Mucosa of descending colon (tissue), 3 donors: ENCODE results near the gene SUFU. TPM values are rescaled to one million over a fixed set of nuclear protein-coding genes. Genes with fewer than 3 reads are reported as not detected.
"Not testable (repeated sequence)": the region's sequence is repeated elsewhere in the genome, so short reads cannot be mapped to it uniquely, and the experiment has no call there.

ENCODE experiments used
- ATAC-seq: fragments of 200-7000 bp; cut with Tn5 transposase; one replicate; pipeline ENCODE4 v1.9.1; 2020; ENCODE audit warnings: mild to moderate bottlenecking, moderate library complexity
- DNase-seq, 3 donors: peaks; one replicate each; pipeline ENCODE4 v3.0.0-alpha.2; 2020
- H3K36me3 ChIP-seq: fragments of 200-600 bp; one replicate; pipeline ENCODE4 v1.8.0; 2021; ENCODE audit warnings: low read depth, mild to moderate bottlenecking
- H3K4me1 ChIP-seq: fragments of 200-600 bp; one replicate; pipeline ENCODE4 v1.8.0; 2021; ENCODE audit warnings: low read depth, mild to moderate bottlenecking
- H3K4me3 ChIP-seq: fragments of 200-600 bp; one replicate; pipeline ENCODE4 v1.8.0; 2021; ENCODE audit warnings: mild to moderate bottlenecking
- H3K9me3 ChIP-seq: fragments of 200-600 bp; one replicate; pipeline ENCODE4 v1.8.0; 2021; ENCODE audit warnings: mild to moderate bottlenecking
- intact Hi-C, 2 donors: fragments of 100-400 bp; cut with DNase I in 1 of 2; cut with micrococcal nuclease in 1 of 2; formaldehyde crosslinking; loops; one replicate each; pipeline versions ENCODE4 v1.11.0 to v1.11.1; 2022; cut with DNase I, micrococcal nuclease
- total RNA-seq, 3 donors: library from RNA; stranded (reverse); fragmentation: NEBNext Ultra II Directional in 2 of 3; extraction: Animal tissue kit (Norgen Biotek cat#: 25700) in 2 of 3; gene quantifications; one replicate each; pipeline versions ENCODE4 v1.2.1 to v1.2.4, GENCODE V29; 2021 to 2023
- TF ChIP-seq, protein P1 (sequence below): fragments of 200-600 bp; IDR thresholded peaks from one replicate; pipeline ENCODE4 v1.8.0; 2022; ENCODE audit warnings: antibody characterized with exemption, mild to moderate bottlenecking
- donor health status: DM: no; HTN: no; CAD: no; lungs with moderate emphysema.
- donor health status: DM: no; HTN: no; CAD: no.
- donor health status: DM: no; HTN: yes; CAD: no.

Gene SUFU
- total RNA-seq, 3 donors from 2014 or later = 9.0 to 13.9 (median 9.5) TPM

DNA sequence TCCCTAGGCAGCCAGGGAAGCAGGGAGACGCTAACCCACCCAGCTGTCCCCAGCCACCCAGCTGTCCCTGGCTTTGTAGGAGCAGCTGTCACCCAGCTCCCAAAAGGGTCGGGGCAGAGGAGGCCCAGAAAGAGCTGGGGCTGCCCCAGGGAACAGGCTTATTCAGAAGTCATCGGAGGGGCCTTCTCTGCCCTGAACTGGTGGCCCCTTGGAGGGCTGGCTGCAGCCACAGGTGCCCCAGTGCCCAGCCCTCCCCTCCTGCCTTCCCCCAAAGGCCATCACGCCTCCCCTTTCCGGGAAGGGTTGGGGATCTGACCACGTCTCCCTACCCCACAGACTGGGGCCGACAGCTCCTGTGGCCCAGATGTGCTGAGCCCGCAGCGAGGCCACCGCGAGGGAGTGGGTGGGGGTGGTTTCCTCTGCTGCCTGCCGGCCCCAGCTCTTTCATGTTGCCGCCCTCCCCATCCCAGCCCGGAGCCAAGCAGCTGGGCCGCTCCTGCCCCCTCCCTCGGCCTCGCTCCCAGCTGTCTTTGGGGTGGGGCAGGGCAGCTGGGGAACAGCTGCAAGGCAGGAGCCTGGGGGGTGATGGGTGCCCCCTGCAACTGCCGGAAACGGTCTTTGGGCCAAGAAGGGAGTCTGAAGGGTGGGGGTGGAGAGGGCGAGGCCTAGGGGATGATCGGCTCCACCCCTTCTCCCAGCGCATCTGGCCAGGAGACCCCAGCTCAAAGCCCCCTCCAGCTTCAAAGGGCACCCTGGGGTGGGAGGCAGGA, 157.3 kb downstream of the SUFU start:
- DNase-seq (peak; percentile 82 to 90 (median 86)), ATAC-seq (peak; percentile 75)
- Histone ChIP-seq H3K4me3 (no peak overlapping the region), H3K4me1 (peaks cover 32% of the 10 kb centered on the region), H3K9me3 (no peaks in the 10 kb centered on the region), H3K36me3 (no peaks in the 10 kb centered on the region)
- intact Hi-C loops = no loop called here
- TF ChIP-seq, protein P1, sequence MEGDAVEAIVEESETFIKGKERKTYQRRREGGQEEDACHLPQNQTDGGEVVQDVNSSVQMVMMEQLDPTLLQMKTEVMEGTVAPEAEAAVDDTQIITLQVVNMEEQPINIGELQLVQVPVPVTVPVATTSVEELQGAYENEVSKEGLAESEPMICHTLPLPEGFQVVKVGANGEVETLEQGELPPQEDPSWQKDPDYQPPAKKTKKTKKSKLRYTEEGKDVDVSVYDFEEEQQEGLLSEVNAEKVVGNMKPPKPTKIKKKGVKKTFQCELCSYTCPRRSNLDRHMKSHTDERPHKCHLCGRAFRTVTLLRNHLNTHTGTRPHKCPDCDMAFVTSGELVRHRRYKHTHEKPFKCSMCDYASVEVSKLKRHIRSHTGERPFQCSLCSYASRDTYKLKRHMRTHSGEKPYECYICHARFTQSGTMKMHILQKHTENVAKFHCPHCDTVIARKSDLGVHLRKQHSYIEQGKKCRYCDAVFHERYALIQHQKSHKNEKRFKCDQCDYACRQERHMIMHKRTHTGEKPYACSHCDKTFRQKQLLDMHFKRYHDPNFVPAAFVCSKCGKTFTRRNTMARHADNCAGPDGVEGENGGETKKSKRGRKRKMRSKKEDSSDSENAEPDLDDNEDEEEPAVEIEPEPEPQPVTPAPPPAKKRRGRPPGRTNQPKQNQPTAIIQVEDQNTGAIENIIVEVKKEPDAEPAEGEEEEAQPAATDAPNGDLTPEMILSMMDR = no peak

DNA sequence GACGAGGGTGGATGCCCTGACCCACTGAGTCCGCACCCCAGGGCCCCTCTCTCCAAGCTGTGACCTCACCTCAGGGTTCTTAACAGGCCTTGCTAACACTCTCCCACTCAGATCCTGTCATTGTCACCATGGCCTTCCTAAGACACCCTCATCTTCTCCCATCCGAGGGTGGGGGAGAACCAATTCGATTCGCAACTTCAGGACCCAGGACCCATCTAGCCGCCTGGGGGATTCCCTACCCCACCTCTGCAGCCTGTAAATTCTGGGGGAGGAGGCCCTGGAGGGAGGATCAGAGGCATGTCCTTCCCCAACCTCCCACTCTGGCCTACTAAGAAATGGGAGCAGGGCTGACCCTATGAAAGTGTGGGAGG, 157.9 kb downstream of the SUFU start:
- H3K4me1 ChIP-seq = peaks cover 32% of the 10 kb centered on the region
- DNase-seq (no peak), ATAC-seq (peak; percentile 1)
- TF ChIP-seq, protein P1 = no peak
- no peaks in the 10 kb centered on the region for H3K36me3 ChIP-seq
- H3K9me3 ChIP-seq = no peaks in the 10 kb centered on the region
- intact Hi-C loops = no loop called here
- H3K4me3 ChIP-seq = no peak overlapping the region

DNA sequence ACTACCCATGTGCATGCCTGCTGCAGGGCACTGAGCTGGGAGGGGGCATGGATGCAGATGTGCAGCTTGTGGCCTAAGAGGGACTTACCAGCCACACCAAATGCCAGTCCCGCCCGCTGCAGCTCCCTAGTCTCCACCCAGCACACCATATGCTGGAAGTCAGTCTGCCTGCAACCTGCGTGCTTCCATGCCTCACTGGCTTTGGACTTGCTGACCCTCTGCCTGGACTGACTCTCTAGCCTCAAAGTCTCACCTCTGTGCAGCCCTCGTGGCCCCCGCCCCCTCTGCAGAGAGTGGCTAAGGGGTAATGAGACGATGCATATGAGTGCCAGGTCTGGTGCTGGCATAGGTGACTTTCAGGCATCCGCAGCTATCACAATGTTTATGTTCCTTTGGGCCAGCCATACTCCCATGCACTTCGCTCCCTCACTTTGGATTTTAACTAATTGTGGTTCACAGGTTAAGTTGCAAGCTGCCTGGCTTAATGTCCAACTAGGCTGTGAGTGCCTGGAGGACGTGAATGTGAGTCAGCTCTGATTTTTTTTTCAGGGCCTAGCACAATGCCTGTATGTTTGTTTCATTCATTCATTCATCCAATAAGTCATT, 162.2 kb downstream of the SUFU start:
- TF ChIP-seq, protein P1 = no peak
- no peaks in the 10 kb centered on the region for H3K36me3 ChIP-seq
- no peaks in the 10 kb centered on the region for H3K9me3 ChIP-seq
- no peak overlapping the region for H3K4me3 ChIP-seq
- intact Hi-C loops = no loop called here
- no peak for ATAC-seq
- H3K4me1 ChIP-seq = peaks cover 8% of the 10 kb centered on the region
- DNase-seq = peak in 1 of 3 donors; percentile 58

DNA sequence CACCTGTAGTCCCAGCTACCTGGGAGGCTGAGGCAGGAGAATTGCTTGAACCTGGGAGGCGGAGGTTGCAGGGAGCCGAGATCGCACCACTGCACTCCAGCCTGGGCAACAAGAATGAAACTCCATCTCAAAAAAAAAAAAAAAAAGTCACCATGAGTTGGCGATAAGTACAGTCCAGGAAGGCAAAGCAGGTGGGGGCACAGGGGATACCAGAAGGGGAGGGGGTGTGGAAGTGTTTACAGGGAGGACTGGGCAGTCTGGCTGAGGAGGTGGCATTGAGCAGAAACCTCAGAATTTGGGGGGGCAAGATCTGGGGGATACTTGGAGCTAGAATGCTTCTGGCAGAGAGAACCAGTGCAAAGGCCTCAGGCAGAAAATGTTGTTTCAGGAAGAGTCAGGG, 163.6 kb downstream of the SUFU start:
- H3K36me3 ChIP-seq, H3K4me1 ChIP-seq, DNase-seq, H3K9me3 ChIP-seq, H3K4me3 ChIP-seq, ATAC-seq, intact Hi-C loops: not testable (repeated sequence)

DNA sequence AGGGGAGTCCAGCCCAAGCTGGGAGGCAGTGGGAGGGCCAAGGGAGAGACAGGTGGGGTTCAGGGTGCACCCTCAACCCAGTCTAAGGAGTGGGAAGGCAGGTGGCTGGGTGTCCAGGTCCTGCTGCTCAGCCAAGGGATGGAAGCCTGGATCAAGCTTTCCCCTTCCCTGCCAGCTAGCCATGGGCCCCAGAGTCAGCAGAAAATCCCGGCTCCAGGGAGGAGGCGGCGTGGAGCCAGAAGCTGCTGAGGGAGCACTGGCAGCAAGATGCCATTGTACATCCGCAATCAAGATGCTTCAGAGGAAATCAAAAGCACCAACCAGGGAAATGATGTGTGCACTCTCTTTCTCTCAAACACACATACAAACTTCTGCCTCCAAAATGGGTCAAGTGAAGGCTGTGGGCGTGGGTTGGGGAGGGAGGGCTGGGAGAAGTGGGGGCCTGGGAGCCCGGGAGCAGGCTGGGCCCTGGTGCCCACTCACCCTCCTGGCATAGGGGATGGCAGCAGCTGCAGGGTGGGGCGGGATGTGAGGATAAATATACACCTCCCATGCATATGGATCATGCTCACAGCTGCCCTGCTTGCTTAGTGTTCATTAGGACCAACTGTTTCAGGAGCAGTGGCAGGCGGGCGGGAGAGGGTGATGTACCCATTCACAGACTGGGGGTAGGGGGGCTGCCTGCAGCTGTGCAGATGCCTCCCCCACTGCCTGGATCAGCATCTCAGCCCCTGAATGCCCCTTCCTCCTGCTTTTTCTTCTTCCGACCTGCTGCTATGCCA, 164.7 kb downstream of the SUFU start:
- intact Hi-C loops = no loop called here
- no peak overlapping the region for H3K4me3 ChIP-seq
- peak; percentile 13 for ATAC-seq
- no peaks in the 10 kb centered on the region for H3K36me3 ChIP-seq
- peaks cover 6% of the 10 kb centered on the region for H3K4me1 ChIP-seq
- DNase-seq = no peak
- no peaks in the 10 kb centered on the region for H3K9me3 ChIP-seq
- TF ChIP-seq, protein P1 = no peak
